GM18951 (cell line): ENCODE measurements around the gene FIG4.
"Not testable (repeated sequence)": the region's sequence is repeated elsewhere in the genome, so short reads cannot be mapped to it uniquely, and the experiment has no call there.

Experiments used
- POLR2A ChIP-seq: IDR thresholded peaks from 4 replicates; pipeline ENCODE4 v1.6.1; 2011; ENCODE audit warnings: mild to moderate bottlenecking; ENCODE audit not compliant: insufficient read length, insufficient read depth; ENCODE audit errors: extremely low read depth
- in situ Hi-C: fragments of 300-500 bp; cut with MboI; formaldehyde crosslinking; loops from one replicate; pipeline ENCODE4 v1.12.0; 2022; ENCODE audit warnings: low sequenced_read_pairs, mixed read lengths, inconsistent platforms; ENCODE audit not compliant: unreplicated experiment

Gene FIG4

DNA sequence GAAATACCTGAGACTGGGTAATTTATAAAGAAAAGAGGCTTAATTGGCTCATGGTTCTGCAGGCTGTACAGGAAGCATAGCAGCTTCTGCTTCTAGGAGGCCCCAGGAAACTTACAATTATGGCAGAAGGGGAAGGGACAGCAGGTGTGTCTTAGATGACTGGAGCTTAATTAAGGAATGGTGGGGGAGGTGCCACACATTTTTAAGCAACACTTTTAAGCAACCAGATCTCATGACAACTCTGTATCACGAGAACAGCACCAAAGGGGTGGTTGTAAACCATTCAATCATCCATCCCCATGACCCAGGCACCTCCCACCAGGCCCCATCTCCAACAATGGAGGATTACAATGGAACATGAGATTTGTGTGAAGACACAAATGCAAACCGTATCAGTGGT lies 26.9 kb downstream of the FIG4 start:
- in situ Hi-C loops = loop anchor here (10.0 kb wide), 1 partner anchor 327 kb away; no protein-coding TSS in a partner anchor
- no peak for TF ChIP-seq POLR2A

DNA sequence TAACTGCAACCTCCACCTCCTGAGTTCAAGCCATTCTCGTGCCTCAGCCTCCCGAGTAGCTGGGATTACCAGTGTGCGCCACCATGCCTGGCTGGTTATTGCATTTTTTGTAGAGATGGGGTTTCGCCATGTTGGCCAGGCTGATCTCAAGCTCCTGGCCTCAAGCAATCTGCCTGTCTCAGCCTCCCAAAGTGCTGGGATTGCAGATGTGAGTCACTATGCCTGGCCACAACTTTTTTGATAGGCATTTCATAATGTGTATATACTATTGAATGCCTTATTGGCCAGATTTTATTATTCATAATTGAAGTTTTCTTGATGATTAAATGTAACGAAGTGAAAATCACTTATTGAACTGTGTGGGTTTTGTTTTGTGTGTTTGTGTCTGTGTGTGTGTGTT lies 27.9 kb downstream of the FIG4 start:
- no peak for TF ChIP-seq POLR2A
- in situ Hi-C loops = loop anchor here (10.0 kb wide), 1 partner anchor 326 kb away; no protein-coding TSS in a partner anchor

- in situ Hi-C loops = no loop called here
Measured at GRCh38 chr6:109720311-109720710, 29.2 kb downstream of the FIG4 start.

DNA sequence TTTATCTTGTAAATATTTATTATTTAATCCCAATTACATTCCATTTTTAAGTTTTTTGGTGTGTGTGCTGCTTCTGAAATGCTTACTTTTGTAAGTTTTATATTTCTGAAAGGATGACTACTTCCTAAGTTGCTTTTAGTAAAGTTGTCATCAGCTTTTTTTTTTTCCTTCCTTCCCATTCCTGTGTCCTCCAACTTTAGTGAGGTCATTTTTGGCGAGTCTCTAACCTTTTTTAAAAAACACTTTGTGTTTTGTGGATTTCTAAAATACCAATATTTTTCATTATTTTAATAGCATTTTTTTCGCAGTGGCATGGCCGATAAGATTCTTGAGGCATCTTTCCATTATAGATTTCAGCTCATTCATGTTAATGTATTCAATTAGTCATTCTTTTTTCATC lies 30.9 kb downstream of the FIG4 start:
- TF ChIP-seq POLR2A = no peak
- in situ Hi-C loops = no loop called here

More at GRCh38 chr6:109720311-109720710, 29.2 kb downstream of the FIG4 start:
- no peak for TF ChIP-seq POLR2A

GRCh38 chr6:109722564-109723254 lies 31.6 kb downstream of the FIG4 start:
- no peak for TF ChIP-seq POLR2A
- in situ Hi-C loops = no loop called here

DNA sequence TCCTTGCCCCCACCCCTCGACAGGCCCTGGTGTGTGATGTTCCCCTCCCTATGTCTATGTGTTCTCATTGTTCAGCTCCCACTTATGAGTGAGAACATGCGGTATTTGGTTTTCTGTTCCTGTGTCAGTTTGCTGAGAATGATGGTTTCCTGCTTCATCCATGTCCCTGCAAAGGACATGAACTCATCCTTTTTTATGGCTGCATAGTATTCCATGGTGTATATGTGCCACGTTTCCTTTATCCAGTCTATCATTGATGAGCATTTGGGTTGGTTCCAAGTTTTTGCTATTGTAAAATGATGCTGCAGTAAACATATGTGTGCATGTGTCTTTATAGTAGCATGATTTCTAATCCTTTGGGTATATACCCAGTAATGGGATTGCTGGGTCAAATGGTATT lies 34.2 kb downstream of the FIG4 start:
- in situ Hi-C loops = not testable (repeated sequence)

DNA sequence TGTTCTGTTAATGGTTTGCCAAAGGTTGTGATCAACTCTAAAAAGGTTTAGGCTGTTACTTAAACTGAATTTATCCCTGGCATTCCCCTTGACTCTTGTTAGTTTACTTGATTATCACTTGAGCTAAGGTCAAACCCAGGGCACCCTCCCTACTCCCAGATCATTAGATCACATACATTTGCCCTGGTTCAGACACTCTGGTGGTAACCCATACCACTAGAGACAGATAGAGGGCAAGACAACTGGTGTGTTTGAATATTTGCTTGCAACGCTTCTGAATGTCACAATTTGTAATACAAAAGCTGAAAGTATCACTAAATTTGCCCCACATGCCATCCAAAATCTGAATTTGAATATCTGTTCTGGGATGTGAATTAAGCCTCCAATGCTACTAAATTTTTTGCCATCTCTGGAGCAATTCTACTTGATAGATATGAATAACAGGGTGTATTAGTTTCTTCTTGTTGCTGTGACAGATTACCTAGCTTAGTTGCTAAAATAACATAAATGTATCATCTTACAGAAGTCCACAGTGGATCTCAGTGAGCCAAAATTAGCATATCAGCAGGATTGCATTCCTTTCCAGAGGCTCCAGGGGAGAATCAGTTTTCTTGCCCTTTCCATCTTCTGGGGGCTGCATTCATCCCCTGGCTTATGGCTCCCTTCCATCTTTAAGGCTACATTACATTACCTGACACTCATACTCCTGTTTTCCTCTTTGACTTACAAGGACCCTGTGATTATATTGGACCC lies 45.4 kb downstream of the FIG4 start:
- in situ Hi-C loops = no loop called here
- no peak for TF ChIP-seq POLR2A

DNA sequence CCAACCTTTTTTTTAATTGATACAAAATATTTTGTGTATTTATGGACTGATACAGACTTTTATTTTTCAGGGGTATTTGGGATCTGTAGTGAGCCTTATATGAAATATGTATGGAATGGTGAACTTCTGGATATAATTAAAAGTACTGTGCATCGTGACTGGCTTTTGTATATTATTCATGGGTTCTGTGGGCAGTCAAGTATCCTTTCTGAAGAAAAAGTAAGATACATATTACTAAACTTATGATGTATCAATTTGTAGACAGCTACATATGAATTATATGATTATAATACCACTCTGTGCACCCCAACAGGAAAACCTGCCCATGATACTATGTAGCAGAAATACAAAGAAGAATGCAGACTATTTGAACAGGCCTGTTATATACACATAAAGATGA lies 47.2 kb downstream of the FIG4 start:
- no peak for TF ChIP-seq POLR2A
- in situ Hi-C loops = no loop called here

GRCh38 chr6:109738667-109739066 lies 47.6 kb downstream of the FIG4 start:
- no peak for TF ChIP-seq POLR2A
- in situ Hi-C loops = no loop called here

DNA sequence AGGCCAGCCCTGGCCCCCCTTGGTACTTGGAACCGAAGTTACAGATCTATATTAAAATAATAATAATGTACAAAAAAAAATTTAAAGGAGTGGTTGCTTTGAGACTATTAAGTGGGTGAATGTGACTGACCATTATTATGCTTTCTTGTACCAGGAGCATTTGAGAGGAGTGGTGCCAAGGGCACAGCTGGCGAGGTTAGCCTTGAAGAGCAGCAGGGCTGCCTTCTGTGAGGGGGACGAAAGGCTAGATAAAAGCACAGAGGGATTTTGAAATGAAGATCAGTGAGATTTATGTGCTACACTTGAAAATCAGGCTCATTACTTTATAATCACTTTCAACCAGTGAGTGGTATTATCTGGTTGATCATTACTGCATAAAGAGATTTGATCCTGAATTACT lies 48.6 kb downstream of the FIG4 start:
- in situ Hi-C loops = no loop called here

GRCh38 chr6:109740787-109741186 lies 49.7 kb downstream of the FIG4 start:
- no peak for TF ChIP-seq POLR2A

More for the DNA sequence above, 48.6 kb downstream of the FIG4 start:
- TF ChIP-seq POLR2A = no peak

GRCh38 chr6:109743739-109744138 lies 52.6 kb downstream of the FIG4 start:
- in situ Hi-C loops = no loop called here
- no peak for TF ChIP-seq POLR2A

More at GRCh38 chr6:109740787-109741186, 49.7 kb downstream of the FIG4 start:
- in situ Hi-C loops = no loop called here

DNA sequence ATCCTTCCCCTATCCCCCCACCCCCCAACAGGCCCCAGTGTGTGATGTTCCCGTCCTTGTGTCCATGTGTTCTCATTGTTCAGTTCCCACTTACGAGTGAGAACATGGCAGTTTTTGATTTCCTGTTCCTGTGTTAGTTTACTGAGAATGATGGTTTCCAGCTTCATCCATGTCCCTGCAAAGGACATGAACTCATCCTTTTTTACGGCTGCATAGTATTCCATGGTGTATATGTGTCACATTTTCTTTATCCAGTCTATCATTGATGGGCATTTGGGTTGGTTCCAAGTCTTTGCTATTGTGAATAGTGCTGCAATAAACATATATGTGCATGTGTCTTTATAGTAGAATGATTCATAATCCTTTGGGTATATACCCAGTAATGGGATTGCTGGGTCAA lies 53.7 kb downstream of the FIG4 start:
- in situ Hi-C loops = not testable (repeated sequence)

DNA sequence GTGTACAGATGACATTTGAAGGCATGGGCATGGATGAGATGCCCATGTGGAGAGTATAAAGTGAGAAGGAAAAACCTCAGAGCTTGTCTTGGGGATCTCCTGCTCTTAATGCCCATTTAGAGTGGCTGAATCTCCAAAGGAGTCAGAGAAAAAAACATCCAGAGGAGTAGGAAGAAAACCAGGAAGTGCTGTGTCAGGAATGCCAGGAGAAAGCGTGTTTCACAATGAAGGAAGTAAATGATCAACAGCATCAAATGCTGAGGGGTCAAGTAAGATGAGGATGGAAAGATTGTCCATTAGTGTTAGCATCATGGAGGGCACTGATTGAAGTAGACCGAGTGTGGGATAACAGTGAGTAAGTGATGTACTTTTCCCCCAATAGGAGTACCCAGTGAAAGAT lies 56.1 kb downstream of the FIG4 start:
- TF ChIP-seq POLR2A = no peak
- in situ Hi-C loops = no loop called here

DNA sequence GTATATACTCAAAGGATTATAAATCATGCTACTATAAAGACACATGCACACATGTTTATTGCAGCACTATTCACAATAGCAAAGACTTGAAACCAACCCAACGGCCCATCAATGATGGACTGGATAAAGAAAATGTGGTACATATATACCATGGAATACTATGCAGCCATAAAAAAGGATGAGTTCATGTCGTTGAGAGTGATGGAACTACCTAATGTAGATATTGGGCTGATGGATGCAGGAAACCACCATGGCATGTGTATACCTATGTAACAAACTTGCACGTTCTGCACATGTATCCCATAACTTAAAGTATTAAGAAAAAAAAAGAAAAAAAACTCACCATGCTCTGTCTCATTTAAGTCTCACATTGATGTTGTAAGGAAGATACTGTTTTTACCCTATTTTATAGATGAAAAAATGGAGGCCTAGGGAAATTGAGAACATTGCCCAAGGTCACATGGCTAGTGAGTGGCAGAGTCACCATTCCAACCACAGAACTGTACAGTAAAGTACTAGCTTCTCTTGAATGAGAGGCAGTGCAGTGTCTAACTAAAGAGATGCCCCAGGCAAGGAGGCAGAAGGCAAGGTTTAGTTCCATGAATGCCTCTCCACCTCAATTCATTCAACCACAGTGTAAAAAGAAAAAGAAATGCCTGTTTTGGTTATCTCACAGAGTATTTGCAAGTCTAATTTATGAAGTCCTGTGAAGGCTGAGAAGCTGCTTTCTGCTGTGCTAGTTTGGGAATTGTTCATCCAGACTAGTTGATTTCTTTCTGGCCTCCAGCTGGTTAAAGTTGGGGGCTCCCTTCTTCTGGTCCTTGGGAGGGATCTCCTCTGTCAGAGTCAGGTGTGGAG lies 68.2 kb downstream of the FIG4 start:
- in situ Hi-C loops = no loop called here
- no peak for TF ChIP-seq POLR2A
